Loucy (cell line): ENCODE measurements around the gene SLC35E1.

Experiments used
- CTCF ChIP-seq: fragments of 200-600 bp; sonication (generic); conservative IDR thresholded peaks from 2 replicates; pipeline ENCODE4 v1.5.1; 2014; ENCODE audit warnings: mild to moderate bottlenecking, antibody characterized with exemption, low read length
- EZH2phosphoT487 ChIP-seq: fragments of 200-600 bp; IDR thresholded peaks from 2 replicates; pipeline ENCODE4 v1.6.1; 2018; ENCODE audit warnings: antibody characterized with exemption, mild to moderate bottlenecking, moderate library complexity, borderline replicate concordance

GRCh38 chr19:16573925-16574324 is 1.7 kb upstream of the SLC35E1 start:
- TF ChIP-seq CTCF (no peak), EZH2phosphoT487 (no peak)
